H9 (cell line): ENCODE data around the gene PRPF6. TPM values are rescaled to one million over a fixed set of nuclear protein-coding genes. Genes with fewer than 3 reads are reported as not detected.

ENCODE experiments used
- DNase-seq: peaks from one replicate; pipeline ENCODE4 v3.0.0-alpha.2; 2017
- H2AFZ ChIP-seq: one replicate; pipeline ENCODE4 v1.6.1; 2013; ENCODE audit warnings: mild to moderate bottlenecking, low read length, control low read depth, moderate library complexity
- H2AK5ac ChIP-seq: 2 replicates; pipeline ENCODE4 v1.6.1; 2013; ENCODE audit warnings: low read length, control low read depth, mixed read lengths; ENCODE audit not compliant: insufficient read length
- H2BK120ac ChIP-seq: one replicate; pipeline ENCODE4 v1.6.1; 2013; ENCODE audit warnings: low read depth, mild to moderate bottlenecking, low read length, control low read depth, inconsistent platforms; ENCODE audit not compliant: poor library complexity, severe bottlenecking
- H2BK12ac ChIP-seq: 2 replicates; pipeline ENCODE4 v1.6.1; 2013; ENCODE audit warnings: low read length, control low read depth, mixed read lengths, low read depth; ENCODE audit not compliant: insufficient read length
- H2BK15ac ChIP-seq: 2 replicates; pipeline ENCODE4 v1.6.1; 2013; ENCODE audit warnings: low read depth, low read length, control low read depth
- H2BK20ac ChIP-seq: one replicate; pipeline ENCODE4 v1.6.1; 2013; ENCODE audit warnings: low read depth, mild to moderate bottlenecking, low read length, control low read depth, inconsistent platforms; ENCODE audit not compliant: poor library complexity, severe bottlenecking
- H2BK5ac ChIP-seq: 2 replicates; pipeline ENCODE4 v1.6.1; 2013; ENCODE audit warnings: low read length, control low read depth, mixed read lengths; ENCODE audit not compliant: insufficient read length
- H3K14ac ChIP-seq: 2 replicates; pipeline ENCODE4 v1.6.1; 2013; ENCODE audit warnings: low read length, control low read depth; ENCODE audit not compliant: insufficient read depth
- H3K18ac ChIP-seq: 2 replicates; pipeline ENCODE4 v1.6.1; 2013; ENCODE audit warnings: low read depth, mild to moderate bottlenecking, mixed read lengths, low read length, control low read depth; ENCODE audit not compliant: insufficient read length
- H3K23ac ChIP-seq: 2 replicates; pipeline ENCODE4 v1.6.1; 2013; ENCODE audit warnings: low read length, control low read depth, mixed read lengths, low read depth; ENCODE audit not compliant: insufficient read length
- H3K23me2 ChIP-seq: 2 replicates; pipeline ENCODE4 v1.6.1; 2013; ENCODE audit warnings: low read depth, mild to moderate bottlenecking, mixed read lengths, low read length, control low read depth; ENCODE audit not compliant: insufficient read length, poor library complexity, severe bottlenecking
- H3K27ac ChIP-seq: 2 replicates; pipeline ENCODE4 v1.5.1; 2013; ENCODE audit warnings: low read length, control low read depth, mixed read lengths, low read depth; ENCODE audit not compliant: insufficient read length
- H3K27me3 ChIP-seq: 2 replicates; pipeline ENCODE4 v1.6.1; 2013; ENCODE audit warnings: low read length, control low read depth, inconsistent platforms; ENCODE audit not compliant: insufficient read depth
- H3K4ac ChIP-seq: 2 replicates; pipeline ENCODE4 v1.6.1; 2013; ENCODE audit warnings: low read depth, mild to moderate bottlenecking, control low read depth, inconsistent platforms, low read length, moderate library complexity
- H3K4me1 ChIP-seq: 2 replicates; pipeline ENCODE4 v1.6.1; 2013; ENCODE audit warnings: low read length, control low read depth, inconsistent platforms; ENCODE audit not compliant: insufficient read depth
- H3K4me2 ChIP-seq: 2 replicates; pipeline ENCODE4 v1.6.1; 2013; ENCODE audit warnings: low read length, control low read depth, mixed read lengths; ENCODE audit not compliant: insufficient read length, insufficient read depth
- H3K56ac ChIP-seq: 2 replicates; pipeline ENCODE4 v1.6.1; 2013; ENCODE audit warnings: low read depth, mild to moderate bottlenecking, mixed read lengths, low read length, control low read depth; ENCODE audit not compliant: insufficient read length
- H3K79me1 ChIP-seq: 2 replicates; pipeline ENCODE4 v1.6.1; 2013; ENCODE audit warnings: low read depth, mild to moderate bottlenecking, moderate library complexity, low read length, control low read depth, inconsistent platforms; ENCODE audit not compliant: insufficient read depth, poor library complexity, severe bottlenecking
- H3K79me2 ChIP-seq: 2 replicates; pipeline ENCODE4 v1.6.1; 2013; ENCODE audit warnings: low read length, control low read depth, inconsistent platforms; ENCODE audit not compliant: insufficient read depth
- H3K9ac ChIP-seq: 2 replicates; pipeline ENCODE4 v1.6.1; 2013; ENCODE audit warnings: low read length, control low read depth, mixed read lengths; ENCODE audit not compliant: insufficient read length; ENCODE audit errors: extremely low read depth
- H3K9me3 ChIP-seq: one replicate; pipeline ENCODE4 v1.6.1; 2013; ENCODE audit warnings: low read depth, low read length, inconsistent platforms; ENCODE audit not compliant: control insufficient read depth
- H3T11ph ChIP-seq: one replicate; pipeline ENCODE4 v1.6.1; 2013; ENCODE audit warnings: mild to moderate bottlenecking, low read length, control low read depth, inconsistent platforms
- H4K20me1 ChIP-seq: one replicate; pipeline ENCODE4 v1.6.1; 2013; ENCODE audit not compliant: control insufficient read depth, insufficient read length, insufficient read depth
- H4K5ac ChIP-seq: 2 replicates; pipeline ENCODE4 v1.6.1; 2013; ENCODE audit warnings: low read depth, mild to moderate bottlenecking, mixed read lengths, low read length, control low read depth; ENCODE audit not compliant: insufficient read length
- H4K8ac ChIP-seq: replicated peaks from 2 replicates; pipeline ENCODE4 v1.6.1; 2013; ENCODE audit warnings: low read length, control low read depth, mixed read lengths, low read depth; ENCODE audit not compliant: insufficient read length
- H4K91ac ChIP-seq: 2 replicates; pipeline ENCODE4 v1.6.1; 2013; ENCODE audit warnings: low read depth, mild to moderate bottlenecking, moderate library complexity, mixed read lengths, low read length, control low read depth; ENCODE audit not compliant: insufficient read length
- H3K27ac Mint-ChIP-seq, 3 experiments: 2 replicates in 2 of 3; 3 replicates in 1 of 3; pipeline ENCODE4 v1.8.0; 2020 to 2021; ENCODE audit warnings: mixed read lengths in 3 of 3, mild to moderate bottlenecking in 1 of 3, moderate library complexity in 1 of 3
- H3K27me3 Mint-ChIP-seq: 2 replicates; pipeline ENCODE4 v1.8.0; 2021; ENCODE audit warnings: low read depth, mild to moderate bottlenecking, moderate library complexity, mixed read lengths
- H3K36me3 Mint-ChIP-seq, 3 experiments: 2 replicates in 2 of 3; 3 replicates in 1 of 3; pipeline ENCODE4 v1.8.0; 2020 to 2021; ENCODE audit warnings: low read depth in 3 of 3, mixed read lengths in 3 of 3; ENCODE audit not compliant: insufficient read depth in 1 of 3
- H3K4me1 Mint-ChIP-seq, 2 experiments: 2 replicates each; pipeline ENCODE4 v1.8.0; 2020; ENCODE audit warnings: mixed read lengths in 2 of 2
- H3K4me3 Mint-ChIP-seq, 2 experiments: 2 replicates in 1 of 2; 3 replicates in 1 of 2; pipeline ENCODE4 v1.8.0; 2020 to 2021; ENCODE audit warnings: mild to moderate bottlenecking in 2 of 2, mixed read lengths in 2 of 2, moderate library complexity in 1 of 2
- H3K9me3 Mint-ChIP-seq, 2 experiments: 2 replicates in 1 of 2; 3 replicates in 1 of 2; pipeline ENCODE4 v1.8.0; 2020; ENCODE audit warnings: mild to moderate bottlenecking in 2 of 2, mixed read lengths in 2 of 2, moderate library complexity in 1 of 2
- WGBS: extraction: QIAGEN DNeasy Blood & Tissue Kit; methylation state at CpG from one replicate; pipeline ENCODE4 v1.1.7; 2013; ENCODE audit warnings: missing lambda C conversion rate, low lambda C conversion rate, mixed read lengths; ENCODE audit not compliant: insufficient read length; ENCODE audit errors: extremely low coverage; 5-methylcytosine and 5-hydroxymethylcytosine counted together
- total RNA-seq: library from RNA; stranded (reverse); gene quantifications from 2 replicates; pipeline ENCODE4 v1.2.1, GENCODE V29; 2021
- TF ChIP-seq, protein P1 (sequence below): fragments of 200-600 bp; sonication (generic); conservative IDR thresholded peaks from 3 replicates; pipeline ENCODE4 v1.8.0; 2021; ENCODE audit warnings: antibody characterized with exemption, mild to moderate bottlenecking

Gene PRPF6
- total RNA-seq, 1 experiment from 2014 or later, result 87.9 TPM

DNA sequence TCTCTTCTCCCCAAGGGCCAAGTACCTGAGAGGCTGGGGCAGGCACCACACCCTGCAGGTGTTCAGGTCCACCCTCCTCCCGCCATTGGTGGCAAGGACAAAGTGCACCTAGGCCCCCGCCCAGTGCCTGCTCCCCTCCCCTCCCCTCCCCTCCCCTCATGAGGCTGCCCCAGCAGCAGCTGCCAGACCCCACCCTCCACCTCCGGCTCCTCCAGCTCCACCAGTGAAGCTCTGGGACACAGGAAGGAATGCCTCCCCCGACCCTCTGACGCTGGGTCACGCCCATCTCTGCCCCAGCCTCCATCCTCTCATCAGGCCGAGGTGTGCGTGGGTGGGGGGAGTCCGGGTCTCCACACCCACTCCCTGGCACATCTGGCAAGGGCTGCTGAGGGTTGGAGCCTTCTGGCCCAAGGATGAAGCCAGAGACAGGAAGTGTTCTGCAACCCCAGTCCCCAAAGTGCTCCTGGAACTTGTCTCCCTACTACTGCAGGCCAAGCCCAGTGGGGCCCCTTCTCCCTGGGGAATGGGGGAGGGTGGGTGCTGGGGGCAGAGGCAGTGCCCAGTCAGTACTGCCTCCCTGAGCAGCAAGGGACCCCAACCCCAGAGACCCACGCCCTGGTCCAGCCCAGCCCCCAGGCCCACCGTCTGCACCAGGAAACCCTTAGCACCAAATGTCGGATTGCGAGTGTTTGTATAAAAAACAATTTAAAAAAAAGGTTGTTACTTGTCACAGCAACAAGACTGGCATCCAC is 23.1 kb upstream of the PRPF6 start:
- Histone ChIP-seq H2BK20ac (no peak overlapping the region), H3K9ac (no peak overlapping the region), H4K5ac (no peak overlapping the region), H2BK120ac (no peak overlapping the region), H4K8ac (no peak overlapping the region), H2AFZ (no peak overlapping the region), H3K9me3 (no peaks in the 10 kb centered on the region), H3K4me1 (no peaks in the 10 kb centered on the region; the same call in 1 of the 2 replicates), H3K23me2 (peaks cover 14% of the 10 kb centered on the region), H2BK15ac (no peak overlapping the region), H3K18ac (peak overlapping the region; percentile 9), H3K14ac (no peak overlapping the region), H3K27me3 (no peaks in the 10 kb centered on the region), H2AK5ac (no peak overlapping the region), H3K79me1 (peaks cover 2% of the 10 kb centered on the region), H3K4ac (no peak overlapping the region), H3T11ph (no peak overlapping the region), H2BK5ac (no peak overlapping the region), H3K56ac (no peak overlapping the region), H2BK12ac (no peak overlapping the region), H3K27ac (no peak overlapping the region), H3K79me2 (peaks cover 12% of the 10 kb centered on the region; the same call in 1 of the 2 replicates), H3K4me2 (peak overlapping the region; percentile 59), H4K20me1 (no peaks in the 10 kb centered on the region), H4K91ac (no peak overlapping the region), H3K23ac (no peak overlapping the region)
- no CpG with 5 or more reads among the region's 13 CpGs for WGBS
- no peaks in the 10 kb centered on the region for H3K9me3 Mint-ChIP-seq
- no peaks in the 10 kb centered on the region for H3K27me3 Mint-ChIP-seq
- H3K4me3 Mint-ChIP-seq, result peak overlapping the region; percentile 70 to 86
- TF ChIP-seq, protein P1, sequence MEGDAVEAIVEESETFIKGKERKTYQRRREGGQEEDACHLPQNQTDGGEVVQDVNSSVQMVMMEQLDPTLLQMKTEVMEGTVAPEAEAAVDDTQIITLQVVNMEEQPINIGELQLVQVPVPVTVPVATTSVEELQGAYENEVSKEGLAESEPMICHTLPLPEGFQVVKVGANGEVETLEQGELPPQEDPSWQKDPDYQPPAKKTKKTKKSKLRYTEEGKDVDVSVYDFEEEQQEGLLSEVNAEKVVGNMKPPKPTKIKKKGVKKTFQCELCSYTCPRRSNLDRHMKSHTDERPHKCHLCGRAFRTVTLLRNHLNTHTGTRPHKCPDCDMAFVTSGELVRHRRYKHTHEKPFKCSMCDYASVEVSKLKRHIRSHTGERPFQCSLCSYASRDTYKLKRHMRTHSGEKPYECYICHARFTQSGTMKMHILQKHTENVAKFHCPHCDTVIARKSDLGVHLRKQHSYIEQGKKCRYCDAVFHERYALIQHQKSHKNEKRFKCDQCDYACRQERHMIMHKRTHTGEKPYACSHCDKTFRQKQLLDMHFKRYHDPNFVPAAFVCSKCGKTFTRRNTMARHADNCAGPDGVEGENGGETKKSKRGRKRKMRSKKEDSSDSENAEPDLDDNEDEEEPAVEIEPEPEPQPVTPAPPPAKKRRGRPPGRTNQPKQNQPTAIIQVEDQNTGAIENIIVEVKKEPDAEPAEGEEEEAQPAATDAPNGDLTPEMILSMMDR, result no peak
- H3K36me3 Mint-ChIP-seq, result peaks cover 5 to 41% (median 31%) of the 10 kb centered on the region in 3 experiments; a peak in 6 of 7 replicates
- H3K4me1 Mint-ChIP-seq, result peaks cover 33 to 35% of the 10 kb centered on the region in 2 experiments
- H3K27ac Mint-ChIP-seq, result peak overlapping the region in 2 of 3 experiments; percentile 89 to 97; a peak in 5 of 7 replicates
- peak; percentile 98 for DNase-seq
